HEK293 (cell line): ENCODE results near the gene BMP6.

Experiments
- CTCF ChIP-seq: fragments of 450-650 bp; formaldehyde crosslinking; IDR thresholded peaks from 2 replicates; pipeline ENCODE4 v1.5.1; 2016; ENCODE audit warnings: missing biosample characterization, missing genetic modification characterization
- ZNF501 ChIP-seq: fragments of 450-650 bp; formaldehyde crosslinking; IDR thresholded peaks from 2 replicates; pipeline ENCODE4 v1.5.1; 2016; ENCODE audit warnings: missing biosample characterization, missing genetic modification characterization

- TF ChIP-seq ZNF501, result no peak
- TF ChIP-seq CTCF (tag by site-specific recombination), result no peak
Measured at GRCh38 chr6:7912736-7913517, 187.0 kb downstream of the BMP6 start.
